HG03060 (cell line): ENCODE data around the gene RASSF5.
"Not testable (repeated sequence)": the region's sequence is repeated elsewhere in the genome, so short reads cannot be mapped to it uniquely, and the experiment has no call there.

Experiments
- ATAC-seq: cut with Tn5 transposase; IDR thresholded peaks from one replicate; pipeline ENCODE4 v1.9.1; 2021; ENCODE audit warnings: low read depth, moderate number of reproducible peaks; ENCODE audit not compliant: unreplicated experiment

RASSF5 gene

GRCh38 chr1:206476058-206476457 is 31.3 kb upstream of the RASSF5 start:
- no peak for ATAC-seq

GRCh38 chr1:206476591-206476990 is 30.7 kb upstream of the RASSF5 start:
- no peak for ATAC-seq

GRCh38 chr1:206477110-206477509 is 30.2 kb upstream of the RASSF5 start:
- no peak for ATAC-seq

- ATAC-seq = no peak
Observed at GRCh38 chr1:206477581-206478380, 29.6 kb upstream of the RASSF5 start.

GRCh38 chr1:206478746-206479145 is 28.6 kb upstream of the RASSF5 start:
- no peak for ATAC-seq

- no peak for ATAC-seq
Observed at GRCh38 chr1:206479183-206480125, 27.9 kb upstream of the RASSF5 start.

GRCh38 chr1:206480211-206480610 is 27.1 kb upstream of the RASSF5 start:
- ATAC-seq = no peak

GRCh38 chr1:206482611-206483010 is 24.7 kb upstream of the RASSF5 start:
- ATAC-seq = no peak

- ATAC-seq = not testable (repeated sequence)
Observed at GRCh38 chr1:206483864-206484263, 23.5 kb upstream of the RASSF5 start.

GRCh38 chr1:206484901-206485300 is 22.4 kb upstream of the RASSF5 start:
- no peak for ATAC-seq

GRCh38 chr1:206486995-206487788 is 20.1 kb upstream of the RASSF5 start:
- ATAC-seq = no peak

- ATAC-seq = no peak
Observed at GRCh38 chr1:206487970-206488369, 19.4 kb upstream of the RASSF5 start.

- ATAC-seq = no peak
Observed at GRCh38 chr1:206488466-206488865, 18.9 kb upstream of the RASSF5 start.

GRCh38 chr1:206489980-206490770 is 17.2 kb upstream of the RASSF5 start:
- no peak for ATAC-seq

- ATAC-seq = no peak
Observed at GRCh38 chr1:206490771-206491405, 16.4 kb upstream of the RASSF5 start.

- no peak for ATAC-seq
Observed at GRCh38 chr1:206491616-206492015, 15.7 kb upstream of the RASSF5 start.

GRCh38 chr1:206492589-206492988 is 14.7 kb upstream of the RASSF5 start:
- no peak for ATAC-seq

- no peak for ATAC-seq
Observed at GRCh38 chr1:206493279-206493678, 14.1 kb upstream of the RASSF5 start.

GRCh38 chr1:206495011-206495461 is 12.3 kb upstream of the RASSF5 start:
- no peak for ATAC-seq
